ENCODE results near the gene HMG20A.

Gene HMG20A

GRCh38 chr15:77526595-77527163 lies 106.0 kb downstream of the HMG20A start:
- DNase-seq: no peak

- no peak for DNase-seq
These were observed 106.6 kb downstream of the HMG20A start for GRCh38 chr15:77527164-77527778.

GRCh38 chr15:77527831-77528231 lies 107.1 kb downstream of the HMG20A start:
- no peak for DNase-seq

- no peak for DNase-seq
These were observed 107.7 kb downstream of the HMG20A start for GRCh38 chr15:77528290-77528967.

GRCh38 chr15:77528968-77529319 lies 108.3 kb downstream of the HMG20A start:
- DNase-seq: no peak

GRCh38 chr15:77529394-77530159 lies 108.9 kb downstream of the HMG20A start:
- DNase-seq: no peak

GRCh38 chr15:77530576-77530975 lies 109.9 kb downstream of the HMG20A start:
- DNase-seq: no peak

GRCh38 chr15:77531191-77532000 lies 110.7 kb downstream of the HMG20A start:
- DNase-seq: no peak

- no peak for DNase-seq
These were observed 111.5 kb downstream of the HMG20A start for GRCh38 chr15:77532067-77532710.

- DNase-seq: no peak
These were observed 112.2 kb downstream of the HMG20A start for GRCh38 chr15:77532846-77533245.

- no peak for DNase-seq
These were observed 113.1 kb downstream of the HMG20A start for GRCh38 chr15:77533578-77534430.
